Activated CD4-positive, alpha-beta memory T cell treated with anti-CD3 and anti-CD28 coated beads, Interleukin-2, amount 10 ng/mL, durations not matched to agents 7 days and 5 days (primary cell): Measurements from ENCODE around the gene RASD1. TPM values are rescaled to one million over a fixed set of nuclear protein-coding genes. Genes with fewer than 3 reads are reported as not detected.

Experiments
- CTCF ChIA-PET: fragments of 350-600 bp; sonication (Branson Sonifier 250); formaldehyde crosslinking; loops from one replicate; lab custom pipeline; 2021; ENCODE audit warnings: antibody characterized with exemption, inconsistent platforms; lab: Charles Lee
- POLR2A ChIA-PET: fragments of 350-600 bp; sonication (Branson Sonifier 250); formaldehyde crosslinking; loops from one replicate; lab custom pipeline; 2021; ENCODE audit warnings: antibody characterized with exemption; lab: Charles Lee
- DNase-seq: peaks from one replicate; pipeline ENCODE4 v3.0.0-alpha.2; 2020
- H3K27ac Mint-ChIP-seq: one replicate; pipeline ENCODE4 v1.8.0; 2021; ENCODE audit warnings: mild to moderate bottlenecking, mixed read lengths
- H3K27me3 Mint-ChIP-seq: one replicate; pipeline ENCODE4 v1.8.0; 2021; ENCODE audit warnings: mixed read lengths
- H3K36me3 Mint-ChIP-seq: one replicate; pipeline ENCODE4 v1.8.0; 2021; ENCODE audit warnings: low read depth, mixed read lengths
- H3K4me1 Mint-ChIP-seq: one replicate; pipeline ENCODE4 v1.8.0; 2021; ENCODE audit warnings: mixed read lengths
- H3K4me3 Mint-ChIP-seq: one replicate; pipeline ENCODE4 v1.8.0; 2021; ENCODE audit warnings: mild to moderate bottlenecking, mixed read lengths
- H3K9me3 Mint-ChIP-seq: one replicate; pipeline ENCODE4 v1.8.0; 2021; ENCODE audit warnings: mixed read lengths
- total RNA-seq, 2 experiments: library from RNA; stranded (reverse); gene quantifications; one replicate each; pipeline ENCODE4 v1.2.3, GENCODE V29; 2021

The RASD1 gene
- total RNA-seq, 2 experiments from 2014 or later, result 1.5 to 2.0 TPM

GRCh38 chr17:17536702-17537101, 40.5 kb upstream of the RASD1 start:
- POLR2A ChIA-PET, result no interaction called here
- no peaks in the 10 kb centered on the region for H3K36me3 Mint-ChIP-seq
- H3K4me3 Mint-ChIP-seq, result no peak overlapping the region
- H3K9me3 Mint-ChIP-seq, result no peaks in the 10 kb centered on the region
- H3K27ac Mint-ChIP-seq, result no peak overlapping the region
- CTCF ChIA-PET, result no interaction called here
- DNase-seq, result no peak
- no peaks in the 10 kb centered on the region for H3K27me3 Mint-ChIP-seq
- H3K4me1 Mint-ChIP-seq, result no peaks in the 10 kb centered on the region

GRCh38 chr17:17535957-17536356, 39.8 kb upstream of the RASD1 start:
- H3K27ac Mint-ChIP-seq, result no peak overlapping the region

GRCh38 chr17:17533901-17534441, 37.8 kb upstream of the RASD1 start:
- Mint-ChIP-seq H3K36me3 (no peaks in the 10 kb centered on the region), H3K4me1 (no peaks in the 10 kb centered on the region)

More at GRCh38 chr17:17535957-17536356, 39.8 kb upstream of the RASD1 start:
- H3K4me1 Mint-ChIP-seq, result no peaks in the 10 kb centered on the region
- no peaks in the 10 kb centered on the region for H3K9me3 Mint-ChIP-seq
- POLR2A ChIA-PET, result no interaction called here
- no peak overlapping the region for H3K4me3 Mint-ChIP-seq
- H3K27me3 Mint-ChIP-seq, result no peaks in the 10 kb centered on the region
- CTCF ChIA-PET, result no interaction called here
- no peaks in the 10 kb centered on the region for H3K36me3 Mint-ChIP-seq
- no peak for DNase-seq

GRCh38 chr17:17532991-17533390, 36.8 kb upstream of the RASD1 start:
- Mint-ChIP-seq H3K4me3 (no peak overlapping the region), H3K36me3 (no peaks in the 10 kb centered on the region), H3K27me3 (no peaks in the 10 kb centered on the region), H3K27ac (no peak overlapping the region), H3K9me3 (no peaks in the 10 kb centered on the region), H3K4me1 (no peaks in the 10 kb centered on the region)
- ChIA-PET CTCF (no interaction called here), POLR2A (no interaction called here)
- no peak for DNase-seq

More at GRCh38 chr17:17533901-17534441, 37.8 kb upstream of the RASD1 start:
- no peak for DNase-seq
- POLR2A ChIA-PET, result no interaction called here
- Mint-ChIP-seq H3K9me3 (no peaks in the 10 kb centered on the region), H3K27me3 (no peaks in the 10 kb centered on the region), H3K27ac (no peak overlapping the region), H3K4me3 (no peak overlapping the region)
- CTCF ChIA-PET, result no interaction called here

- Mint-ChIP-seq H3K27me3 (no peaks in the 10 kb centered on the region), H3K36me3 (no peaks in the 10 kb centered on the region), H3K9me3 (no peaks in the 10 kb centered on the region), H3K27ac (no peak overlapping the region), H3K4me1 (no peaks in the 10 kb centered on the region), H3K4me3 (no peak overlapping the region)
- DNase-seq, result no peak
- ChIA-PET POLR2A (no interaction called here), CTCF (no interaction called here)
These were observed 35.0 kb upstream of the RASD1 start for GRCh38 chr17:17531156-17531555.

- Mint-ChIP-seq H3K4me1 (no peaks in the 10 kb centered on the region), H3K27ac (no peak overlapping the region), H3K27me3 (no peaks in the 10 kb centered on the region), H3K4me3 (no peak overlapping the region), H3K9me3 (no peaks in the 10 kb centered on the region), H3K36me3 (no peaks in the 10 kb centered on the region)
- CTCF ChIA-PET, result interaction anchor here (1.0 kb wide), 1 partner anchor 32 kb away, joined by 4 read pairs; no protein-coding TSS in a partner anchor
- no peak for DNase-seq
- POLR2A ChIA-PET, result no interaction called here
These were observed 32.8 kb upstream of the RASD1 start for GRCh38 chr17:17528696-17529652.

- CTCF ChIA-PET, result no interaction called here
- Mint-ChIP-seq H3K36me3 (no peaks in the 10 kb centered on the region), H3K9me3 (no peaks in the 10 kb centered on the region), H3K4me1 (no peaks in the 10 kb centered on the region), H3K27ac (no peak overlapping the region), H3K27me3 (no peaks in the 10 kb centered on the region), H3K4me3 (no peak overlapping the region)
- no peak for DNase-seq
- POLR2A ChIA-PET, result no interaction called here
These were observed 31.8 kb upstream of the RASD1 start for GRCh38 chr17:17527956-17528500.

GRCh38 chr17:17527534-17527933, 31.3 kb upstream of the RASD1 start:
- Mint-ChIP-seq H3K4me1 (no peaks in the 10 kb centered on the region), H3K36me3 (no peaks in the 10 kb centered on the region)
- CTCF ChIA-PET, result no interaction called here

GRCh38 chr17:17526369-17526768, 30.2 kb upstream of the RASD1 start:
- Mint-ChIP-seq H3K36me3 (no peaks in the 10 kb centered on the region), H3K27me3 (no peaks in the 10 kb centered on the region), H3K4me3 (no peak overlapping the region), H3K27ac (no peak overlapping the region), H3K9me3 (no peaks in the 10 kb centered on the region), H3K4me1 (no peaks in the 10 kb centered on the region)
- ChIA-PET POLR2A (no interaction called here), CTCF (no interaction called here)
- DNase-seq, result no peak

More at GRCh38 chr17:17527534-17527933, 31.3 kb upstream of the RASD1 start:
- Mint-ChIP-seq H3K4me3 (no peak overlapping the region), H3K27ac (no peak overlapping the region), H3K9me3 (no peaks in the 10 kb centered on the region), H3K27me3 (no peaks in the 10 kb centered on the region)
- DNase-seq, result no peak
- POLR2A ChIA-PET, result no interaction called here

GRCh38 chr17:17525956-17526355, 29.8 kb upstream of the RASD1 start:
- no peaks in the 10 kb centered on the region for H3K36me3 Mint-ChIP-seq
- H3K27ac Mint-ChIP-seq, result no peak overlapping the region
- POLR2A ChIA-PET, result no interaction called here
- H3K9me3 Mint-ChIP-seq, result no peaks in the 10 kb centered on the region
- no peak for DNase-seq
- H3K4me1 Mint-ChIP-seq, result no peaks in the 10 kb centered on the region
- no peak overlapping the region for H3K4me3 Mint-ChIP-seq
- CTCF ChIA-PET, result no interaction called here
- no peaks in the 10 kb centered on the region for H3K27me3 Mint-ChIP-seq

- Mint-ChIP-seq H3K36me3 (no peaks in the 10 kb centered on the region), H3K27ac (no peak overlapping the region), H3K27me3 (no peaks in the 10 kb centered on the region), H3K4me3 (no peak overlapping the region), H3K9me3 (no peaks in the 10 kb centered on the region), H3K4me1 (no peaks in the 10 kb centered on the region)
- POLR2A ChIA-PET, result no interaction called here
- no peak for DNase-seq
- CTCF ChIA-PET, result no interaction called here
These were observed 29.1 kb upstream of the RASD1 start for GRCh38 chr17:17525311-17525710.

GRCh38 chr17:17523731-17524490, 27.7 kb upstream of the RASD1 start:
- no peaks in the 10 kb centered on the region for H3K36me3 Mint-ChIP-seq
- H3K4me3 Mint-ChIP-seq, result no peak overlapping the region
- H3K27ac Mint-ChIP-seq, result no peak overlapping the region
- ChIA-PET POLR2A (no interaction called here), CTCF (interaction anchor here (0.7 kb wide), 1 partner anchor 243 kb away, joined by 4 read pairs; the partner anchor contains the start of gene COPS3)
- no peaks in the 10 kb centered on the region for H3K4me1 Mint-ChIP-seq
- no peaks in the 10 kb centered on the region for H3K27me3 Mint-ChIP-seq
- no peaks in the 10 kb centered on the region for H3K9me3 Mint-ChIP-seq
- no peak for DNase-seq
